Astrocyte (in vitro differentiated cells and primary cell): ENCODE data around the gene EDNRB. TPM values are rescaled to one million over a fixed set of nuclear protein-coding genes. Genes with fewer than 3 reads are reported as not detected.

Experiments used
- DNase-seq: peaks from one replicate; pipeline ENCODE4 v3.0.0-alpha.2; 2010; ENCODE audit warnings: low read depth
- FAIRE-seq: peaks from 2 replicates; lab custom pipeline; 2011; peaks lifted over from hg19 to GRCh38; lab: Jason Lieb, UNC
- H2AFZ ChIP-seq: 2 replicates; pipeline ENCODE4 v1.6.0; 2012; ENCODE audit warnings: low read depth, low read length, inconsistent platforms
- H3K27ac ChIP-seq: 2 replicates; pipeline ENCODE4 v1.5.1; 2011; ENCODE audit warnings: low read depth, low read length, inconsistent platforms
- H3K27me3 ChIP-seq: 2 replicates; pipeline ENCODE4 v1.6.0; 2011; ENCODE audit warnings: low read length, inconsistent platforms; ENCODE audit not compliant: insufficient read depth
- H3K36me3 ChIP-seq: 2 replicates; pipeline ENCODE4 v1.5.1; 2011; ENCODE audit warnings: low read length, inconsistent platforms; ENCODE audit not compliant: insufficient read depth
- H3K4me1 ChIP-seq: 2 replicates; pipeline ENCODE4 v1.5.1; 2011; ENCODE audit warnings: low read length, inconsistent platforms; ENCODE audit not compliant: insufficient read depth
- H3K4me2 ChIP-seq: 2 replicates; pipeline ENCODE4 v1.6.0; 2012; ENCODE audit warnings: low read length, inconsistent platforms
- H3K4me3 ChIP-seq: 2 replicates; pipeline ENCODE4 v1.5.1; 2011; ENCODE audit warnings: low read depth, mild to moderate bottlenecking, low read length, inconsistent platforms; ENCODE audit not compliant: insufficient read depth
- H3K79me2 ChIP-seq: 2 replicates; pipeline ENCODE4 v1.6.0; 2012; ENCODE audit warnings: mild to moderate bottlenecking, low read length, inconsistent platforms; ENCODE audit not compliant: insufficient read depth
- H3K9ac ChIP-seq: 2 replicates; pipeline ENCODE4 v1.6.0; 2012; ENCODE audit warnings: mild to moderate bottlenecking, low read length, inconsistent platforms
- H3K9me3 ChIP-seq: 2 replicates; pipeline ENCODE4 v1.5.1; 2012; ENCODE audit warnings: low read depth, mild to moderate bottlenecking, low read length, inconsistent platforms; ENCODE audit not compliant: insufficient read depth
- H4K20me1 ChIP-seq: 2 replicates; pipeline ENCODE4 v1.6.0; 2012; ENCODE audit warnings: low read length, inconsistent platforms; ENCODE audit not compliant: insufficient read depth
- H3K27ac Mint-ChIP-seq: one replicate; pipeline ENCODE4 v1.8.0; 2021; ENCODE audit warnings: mild to moderate bottlenecking, mixed read lengths; ENCODE audit not compliant: unreplicated experiment
- H3K27me3 Mint-ChIP-seq: one replicate; pipeline ENCODE4 v1.8.0; 2021; ENCODE audit warnings: low read depth, mixed read lengths; ENCODE audit not compliant: unreplicated experiment
- H3K36me3 Mint-ChIP-seq: one replicate; pipeline ENCODE4 v1.8.0; 2021; ENCODE audit warnings: low read depth, mixed read lengths; ENCODE audit not compliant: unreplicated experiment
- H3K4me1 Mint-ChIP-seq: one replicate; pipeline ENCODE4 v1.8.0; 2021; ENCODE audit warnings: low read depth, mixed read lengths; ENCODE audit not compliant: unreplicated experiment
- H3K4me3 Mint-ChIP-seq: one replicate; pipeline ENCODE4 v1.8.0; 2021; ENCODE audit warnings: mild to moderate bottlenecking, moderate library complexity, mixed read lengths; ENCODE audit not compliant: unreplicated experiment
- H3K9me3 Mint-ChIP-seq: one replicate; pipeline ENCODE4 v1.8.0; 2021; ENCODE audit warnings: mild to moderate bottlenecking, mixed read lengths; ENCODE audit not compliant: unreplicated experiment
- EZH2 ChIP-seq: IDR thresholded peaks from 2 replicates; pipeline ENCODE4 v1.6.1; 2012; ENCODE audit warnings: mild to moderate bottlenecking, low read length, inconsistent platforms; ENCODE audit not compliant: insufficient read depth
- total RNA-seq: library from RNA; stranded (reverse); gene quantifications from 2 replicates; pipeline ENCODE4 v1.2.1, GENCODE V29; 2021
- TF ChIP-seq, protein P1 (sequence below): IDR thresholded peaks from 2 replicates; pipeline ENCODE4 v1.5.1; 2011; ENCODE audit warnings: low read depth, mild to moderate bottlenecking, inconsistent platforms, low read length, moderate library complexity; ENCODE audit not compliant: insufficient read depth

EDNRB gene
- total RNA-seq, 1 donor from 2014 or later = 3.2 TPM

DNA sequence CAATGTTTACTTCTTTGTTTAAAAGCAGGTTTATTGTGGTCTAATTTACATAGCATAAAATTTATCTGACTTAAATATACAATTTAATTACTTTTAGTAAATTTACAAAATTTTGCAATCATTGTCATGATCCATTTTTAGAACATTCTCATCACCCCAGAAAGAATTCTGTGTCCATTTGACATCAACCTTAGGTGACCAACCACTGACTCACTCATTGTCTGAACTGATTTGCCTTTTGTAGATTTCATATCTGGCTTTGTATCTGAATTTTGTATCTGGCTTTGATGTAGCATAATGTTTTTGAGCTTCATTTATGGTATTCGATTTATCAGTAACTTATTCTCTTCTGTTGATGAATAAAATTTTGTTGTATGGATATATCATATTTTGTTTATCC is 40.4 kb downstream of the EDNRB start:
- Histone ChIP-seq H2AFZ (no peak overlapping the region), H3K4me1 (no peaks in the 10 kb centered on the region), H3K4me2 (no peak overlapping the region), H3K27me3 (no peaks in the 10 kb centered on the region), H3K79me2 (no peaks in the 10 kb centered on the region), H3K9ac (no peak overlapping the region), H3K27ac (no peak overlapping the region), H4K20me1 (no peaks in the 10 kb centered on the region), H3K36me3 (no peaks in the 10 kb centered on the region), H3K9me3 (no peaks in the 10 kb centered on the region), H3K4me3 (no peak overlapping the region)
- TF ChIP-seq, protein P1, sequence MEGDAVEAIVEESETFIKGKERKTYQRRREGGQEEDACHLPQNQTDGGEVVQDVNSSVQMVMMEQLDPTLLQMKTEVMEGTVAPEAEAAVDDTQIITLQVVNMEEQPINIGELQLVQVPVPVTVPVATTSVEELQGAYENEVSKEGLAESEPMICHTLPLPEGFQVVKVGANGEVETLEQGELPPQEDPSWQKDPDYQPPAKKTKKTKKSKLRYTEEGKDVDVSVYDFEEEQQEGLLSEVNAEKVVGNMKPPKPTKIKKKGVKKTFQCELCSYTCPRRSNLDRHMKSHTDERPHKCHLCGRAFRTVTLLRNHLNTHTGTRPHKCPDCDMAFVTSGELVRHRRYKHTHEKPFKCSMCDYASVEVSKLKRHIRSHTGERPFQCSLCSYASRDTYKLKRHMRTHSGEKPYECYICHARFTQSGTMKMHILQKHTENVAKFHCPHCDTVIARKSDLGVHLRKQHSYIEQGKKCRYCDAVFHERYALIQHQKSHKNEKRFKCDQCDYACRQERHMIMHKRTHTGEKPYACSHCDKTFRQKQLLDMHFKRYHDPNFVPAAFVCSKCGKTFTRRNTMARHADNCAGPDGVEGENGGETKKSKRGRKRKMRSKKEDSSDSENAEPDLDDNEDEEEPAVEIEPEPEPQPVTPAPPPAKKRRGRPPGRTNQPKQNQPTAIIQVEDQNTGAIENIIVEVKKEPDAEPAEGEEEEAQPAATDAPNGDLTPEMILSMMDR = no peak
- TF ChIP-seq EZH2 = no peak
- no peaks in the 10 kb centered on the region for H3K27me3 Mint-ChIP-seq
- H3K36me3 Mint-ChIP-seq = no peaks in the 10 kb centered on the region
- FAIRE-seq (no peak), DNase-seq (no peak)
- H3K4me3 Mint-ChIP-seq = no peak overlapping the region
- H3K4me1 Mint-ChIP-seq = no peaks in the 10 kb centered on the region
- H3K27ac Mint-ChIP-seq = no peak overlapping the region
- H3K9me3 Mint-ChIP-seq = no peaks in the 10 kb centered on the region

DNA sequence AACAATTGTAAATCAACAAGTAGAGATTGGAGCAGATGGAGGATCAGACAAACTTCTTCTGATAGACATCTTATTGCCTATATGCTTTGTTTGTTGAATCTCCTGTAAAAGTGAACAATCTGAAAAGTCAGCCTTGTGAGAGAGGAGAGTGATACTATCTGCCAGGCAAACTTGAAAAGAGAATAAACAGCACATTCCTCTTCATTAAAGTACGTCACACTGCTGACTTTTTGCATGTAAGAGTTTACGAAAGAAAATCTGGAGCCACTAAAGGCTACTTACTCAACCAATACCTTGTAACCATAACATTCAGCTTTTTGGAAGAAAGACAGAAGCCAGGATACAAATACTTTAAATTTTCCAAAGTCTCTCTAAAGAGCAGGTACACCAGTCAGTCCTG is 42.5 kb downstream of the EDNRB start:
- no peak overlapping the region for H3K9ac ChIP-seq
- H3K27ac Mint-ChIP-seq = no peak overlapping the region
- H3K27ac ChIP-seq = no peak overlapping the region
- H3K27me3 Mint-ChIP-seq = no peaks in the 10 kb centered on the region
- DNase-seq (peak; percentile 16), FAIRE-seq (no peak)
- no peaks in the 10 kb centered on the region for H3K36me3 ChIP-seq
- no peaks in the 10 kb centered on the region for H3K36me3 Mint-ChIP-seq
- H3K4me2 ChIP-seq = no peak overlapping the region
- H4K20me1 ChIP-seq = no peaks in the 10 kb centered on the region
- no peak overlapping the region for H3K4me3 Mint-ChIP-seq
- no peaks in the 10 kb centered on the region for H3K4me1 ChIP-seq
- H3K79me2 ChIP-seq = no peaks in the 10 kb centered on the region
- H3K9me3 ChIP-seq = no peaks in the 10 kb centered on the region
- H3K9me3 Mint-ChIP-seq = peaks cover 3% of the 10 kb centered on the region
- no peaks in the 10 kb centered on the region for H3K27me3 ChIP-seq
- H3K4me3 ChIP-seq = no peak overlapping the region
- TF ChIP-seq, protein P1 = no peak
- no peak for TF ChIP-seq EZH2
- H2AFZ ChIP-seq = no peak overlapping the region
- no peaks in the 10 kb centered on the region for H3K4me1 Mint-ChIP-seq

DNA sequence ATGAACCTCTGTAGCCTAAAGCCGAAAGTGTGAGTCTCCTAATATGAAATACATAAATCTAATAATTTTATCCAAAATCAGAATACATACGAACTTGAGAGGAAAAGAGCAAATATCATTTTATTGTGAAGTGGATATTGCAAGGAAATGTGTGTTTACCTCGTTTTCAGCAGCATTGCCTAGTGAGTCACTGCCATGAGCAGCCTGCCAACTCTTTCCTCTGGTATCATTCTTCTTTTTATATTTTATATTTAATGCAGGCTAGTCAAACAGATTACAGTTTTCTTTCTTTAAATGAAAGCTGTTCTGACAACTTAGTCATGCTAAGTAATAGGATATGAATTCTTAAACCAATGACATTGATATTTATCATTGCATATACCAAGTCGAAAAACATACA is 44.2 kb downstream of the EDNRB start:
- DNase-seq = peak; percentile 25
- Histone ChIP-seq H4K20me1 (no peaks in the 10 kb centered on the region), H3K36me3 (no peaks in the 10 kb centered on the region), H3K4me3 (no peak overlapping the region), H2AFZ (no peak overlapping the region), H3K27me3 (no peaks in the 10 kb centered on the region), H3K9me3 (no peaks in the 10 kb centered on the region), H3K9ac (no peak overlapping the region), H3K4me2 (no peak overlapping the region), H3K27ac (no peak overlapping the region), H3K79me2 (no peaks in the 10 kb centered on the region), H3K4me1 (no peaks in the 10 kb centered on the region)
- no peak for FAIRE-seq
- Mint-ChIP-seq H3K27me3 (no peaks in the 10 kb centered on the region), H3K4me1 (no peaks in the 10 kb centered on the region), H3K4me3 (no peak overlapping the region), H3K36me3 (no peaks in the 10 kb centered on the region), H3K9me3 (peaks cover 3% of the 10 kb centered on the region), H3K27ac (no peak overlapping the region)
- TF ChIP-seq, protein P1 = no peak
- TF ChIP-seq EZH2 = no peak
